Astrocyte (in vitro differentiated cells and primary cell): ENCODE measurements around the gene AHDC1.

Experiments
- EZH2 ChIP-seq: IDR thresholded peaks from 2 replicates; pipeline ENCODE4 v1.6.1; 2012; ENCODE audit warnings: mild to moderate bottlenecking, low read length, inconsistent platforms; ENCODE audit not compliant: insufficient read depth
- TF ChIP-seq, protein P1 (sequence below): IDR thresholded peaks from 2 replicates; pipeline ENCODE4 v1.5.1; 2011; ENCODE audit warnings: low read depth, mild to moderate bottlenecking, inconsistent platforms, low read length, moderate library complexity; ENCODE audit not compliant: insufficient read depth

DNA sequence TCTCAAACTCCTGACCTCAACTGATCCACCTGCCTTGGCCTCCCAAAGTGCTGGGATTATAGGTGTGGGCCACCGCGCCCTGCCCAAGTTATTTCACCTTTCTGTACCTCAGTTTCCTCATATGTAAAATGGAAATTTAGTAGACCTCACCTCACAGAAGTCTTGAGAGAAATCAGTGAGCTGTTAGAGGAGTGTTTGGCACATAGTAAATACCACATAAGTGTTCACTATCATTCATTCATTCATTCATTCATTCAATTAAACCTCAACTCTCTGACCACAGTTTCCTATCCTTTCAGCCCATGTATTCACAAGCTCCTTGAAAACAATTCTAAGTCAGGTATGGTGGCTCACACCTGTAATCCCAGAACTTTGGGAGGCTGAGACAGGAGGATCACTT lies 34.9 kb upstream of the AHDC1 start:
- TF ChIP-seq, protein P1, sequence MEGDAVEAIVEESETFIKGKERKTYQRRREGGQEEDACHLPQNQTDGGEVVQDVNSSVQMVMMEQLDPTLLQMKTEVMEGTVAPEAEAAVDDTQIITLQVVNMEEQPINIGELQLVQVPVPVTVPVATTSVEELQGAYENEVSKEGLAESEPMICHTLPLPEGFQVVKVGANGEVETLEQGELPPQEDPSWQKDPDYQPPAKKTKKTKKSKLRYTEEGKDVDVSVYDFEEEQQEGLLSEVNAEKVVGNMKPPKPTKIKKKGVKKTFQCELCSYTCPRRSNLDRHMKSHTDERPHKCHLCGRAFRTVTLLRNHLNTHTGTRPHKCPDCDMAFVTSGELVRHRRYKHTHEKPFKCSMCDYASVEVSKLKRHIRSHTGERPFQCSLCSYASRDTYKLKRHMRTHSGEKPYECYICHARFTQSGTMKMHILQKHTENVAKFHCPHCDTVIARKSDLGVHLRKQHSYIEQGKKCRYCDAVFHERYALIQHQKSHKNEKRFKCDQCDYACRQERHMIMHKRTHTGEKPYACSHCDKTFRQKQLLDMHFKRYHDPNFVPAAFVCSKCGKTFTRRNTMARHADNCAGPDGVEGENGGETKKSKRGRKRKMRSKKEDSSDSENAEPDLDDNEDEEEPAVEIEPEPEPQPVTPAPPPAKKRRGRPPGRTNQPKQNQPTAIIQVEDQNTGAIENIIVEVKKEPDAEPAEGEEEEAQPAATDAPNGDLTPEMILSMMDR, result no peak
- no peak for TF ChIP-seq EZH2
